Calu3 (cell line): ENCODE measurements around the gene GPR15LG. TPM values are rescaled to one million over a fixed set of nuclear protein-coding genes. Genes with fewer than 3 reads are reported as not detected.

Source experiments
- BruUV-seq: library from RNA; stranded (reverse); fragments of 400-500 nt; replicated peaks from 2 replicates; lab custom pipeline; 2021; lab: Mats Ljungman, UMichigan
- CTCF ChIA-PET: fragments of 300-600 bp; sonication (Branson Sonifier 250); formaldehyde crosslinking; loops from one replicate; lab custom pipeline; 2022; ENCODE audit warnings: antibody characterized with exemption; lab: Charles Lee
- DNase-seq: peaks from one replicate; pipeline ENCODE4 v3.0.0; 2022
- H3K27ac Mint-ChIP-seq: one replicate; pipeline ENCODE4 v1.8.0; 2022; ENCODE audit warnings: mixed read lengths; ENCODE audit not compliant: unreplicated experiment
- H3K27me3 Mint-ChIP-seq: one replicate; pipeline ENCODE4 v1.8.0; 2022; ENCODE audit warnings: mixed read lengths; ENCODE audit not compliant: unreplicated experiment
- H3K36me3 Mint-ChIP-seq: one replicate; pipeline ENCODE4 v1.8.0; 2022; ENCODE audit warnings: mild to moderate bottlenecking, moderate library complexity, mixed read lengths; ENCODE audit not compliant: insufficient read depth, unreplicated experiment
- H3K4me1 Mint-ChIP-seq: one replicate; pipeline ENCODE4 v1.8.0; 2022; ENCODE audit warnings: mild to moderate bottlenecking, low read depth, mixed read lengths; ENCODE audit not compliant: unreplicated experiment
- H3K4me3 Mint-ChIP-seq: one replicate; pipeline ENCODE4 v1.8.0; 2022; ENCODE audit warnings: mild to moderate bottlenecking, low read depth, moderate library complexity, mixed read lengths; ENCODE audit not compliant: unreplicated experiment
- H3K9me3 Mint-ChIP-seq: one replicate; pipeline ENCODE4 v1.8.0; 2022; ENCODE audit warnings: low read depth, mixed read lengths; ENCODE audit not compliant: unreplicated experiment
- CTCF ChIP-seq: fragments of 200-600 bp; IDR thresholded peaks from one replicate; pipeline ENCODE4 v1.8.0; 2022; ENCODE audit warnings: antibody characterized with exemption; ENCODE audit not compliant: unreplicated experiment
- intact Hi-C: fragments of 100-400 bp; cut with micrococcal nuclease; formaldehyde crosslinking; loops from one replicate; pipeline ENCODE4 v1.10.0; 2022; ENCODE audit not compliant: unreplicated experiment
- total RNA-seq: library from RNA; stranded (reverse); gene quantifications from 2 replicates; pipeline ENCODE4 v1.2.3, GENCODE V29; 2022

The GPR15LG gene
- total RNA-seq, 1 experiment from 2014 or later, result not detected

- intact Hi-C loops, result no loop called here
- Mint-ChIP-seq H3K4me1 (no peaks in the 10 kb centered on the region), H3K9me3 (peaks cover 4% of the 10 kb centered on the region), H3K27me3 (peaks cover 29% of the 10 kb centered on the region), H3K36me3 (no peaks in the 10 kb centered on the region), H3K4me3 (no peak overlapping the region), H3K27ac (no peak overlapping the region)
- no peak for TF ChIP-seq CTCF
- BruUV-seq, result no TSS peak
- no peak for DNase-seq
- CTCF ChIA-PET, result no interaction called here
Measured at GRCh38 chr10:84217746-84218145, 44.1 kb downstream of the GPR15LG start.

GRCh38 chr10:84221916-84222315 lies 48.3 kb downstream of the GPR15LG start:
- CTCF ChIA-PET, result no interaction called here
- Mint-ChIP-seq H3K27me3 (peaks cover 47% of the 10 kb centered on the region), H3K4me3 (no peak overlapping the region), H3K9me3 (peaks cover 4% of the 10 kb centered on the region), H3K27ac (no peak overlapping the region), H3K4me1 (no peaks in the 10 kb centered on the region), H3K36me3 (no peaks in the 10 kb centered on the region)
- BruUV-seq, result no TSS peak
- intact Hi-C loops, result no loop called here
- no peak for DNase-seq
- no peak for TF ChIP-seq CTCF

- no peak for TF ChIP-seq CTCF
- H3K36me3 Mint-ChIP-seq, result no peaks in the 10 kb centered on the region
- H3K27me3 Mint-ChIP-seq, result peaks cover 39% of the 10 kb centered on the region
- intact Hi-C loops, result no loop called here
- no TSS peak for BruUV-seq
- no peak overlapping the region for H3K27ac Mint-ChIP-seq
- H3K4me3 Mint-ChIP-seq, result no peak overlapping the region
- no peaks in the 10 kb centered on the region for H3K4me1 Mint-ChIP-seq
- DNase-seq, result no peak
- CTCF ChIA-PET, result no interaction called here
- H3K9me3 Mint-ChIP-seq, result no peaks in the 10 kb centered on the region
Measured at GRCh38 chr10:84224411-84225028, 50.9 kb downstream of the GPR15LG start.

- Mint-ChIP-seq H3K4me1 (no peaks in the 10 kb centered on the region), H3K36me3 (no peaks in the 10 kb centered on the region), H3K9me3 (no peaks in the 10 kb centered on the region), H3K27me3 (peaks cover 44% of the 10 kb centered on the region), H3K27ac (no peak within 1 kb of the TSS), H3K4me3 (no peak within 1 kb of the TSS)
- CTCF ChIA-PET, result no interaction called here
- intact Hi-C loops, result no loop called here
- TF ChIP-seq CTCF, result no peak
- no TSS peak for BruUV-seq
- DNase-seq, result no peak
Measured at GRCh38 chr10:84225427-84226173, 52.0 kb downstream of the GPR15LG start, which contains the start of gene LRIT2. Gene LRIT2 (minus strand): TSS chr10:84225544. CDS start chr10:84225520, 24 bp downstream.
